OCI-LY7 (cell line): Measurements from ENCODE around the gene HECW1.
"Not testable (repeated sequence)": the region's sequence is repeated elsewhere in the genome, so short reads cannot be mapped to it uniquely, and the experiment has no call there.

Experiments
- EZH2phosphoT487 ChIP-seq: fragments of 200-600 bp; sonication (generic); IDR thresholded peaks from 2 replicates; pipeline ENCODE4 v1.6.1; 2018; ENCODE audit warnings: low read depth, borderline replicate concordance, mild to moderate bottlenecking, mixed run types, antibody characterized with exemption, low read length, moderate library complexity, mixed read lengths
- TF ChIP-seq, protein P1 (sequence below): fragments of 200-600 bp; sonication (generic); conservative IDR thresholded peaks from 2 replicates; pipeline ENCODE4 v1.5.1; 2014; ENCODE audit warnings: mild to moderate bottlenecking, antibody characterized with exemption, low read length, moderate library complexity, mixed read lengths

DNA sequence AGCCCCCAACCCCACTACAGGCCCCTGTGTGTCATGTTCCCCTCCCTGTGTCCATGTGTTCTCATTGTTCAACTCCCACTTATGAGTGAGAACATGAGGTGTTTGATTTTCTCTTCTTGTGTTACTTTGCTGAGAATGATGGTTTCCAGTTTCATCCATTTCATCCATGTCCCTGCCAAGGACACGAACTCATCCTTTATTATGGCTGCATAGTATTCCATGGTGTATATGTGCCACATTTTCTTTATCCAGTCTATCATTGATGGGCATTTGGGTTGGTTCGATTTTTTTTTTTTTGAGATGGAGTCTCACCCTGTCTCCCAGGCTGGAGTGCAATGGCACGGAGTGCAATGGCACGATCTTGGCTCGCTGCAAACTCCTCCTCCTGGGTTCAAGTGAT lies 373.6 kb downstream of the HECW1 start:
- TF ChIP-seq, protein P1, sequence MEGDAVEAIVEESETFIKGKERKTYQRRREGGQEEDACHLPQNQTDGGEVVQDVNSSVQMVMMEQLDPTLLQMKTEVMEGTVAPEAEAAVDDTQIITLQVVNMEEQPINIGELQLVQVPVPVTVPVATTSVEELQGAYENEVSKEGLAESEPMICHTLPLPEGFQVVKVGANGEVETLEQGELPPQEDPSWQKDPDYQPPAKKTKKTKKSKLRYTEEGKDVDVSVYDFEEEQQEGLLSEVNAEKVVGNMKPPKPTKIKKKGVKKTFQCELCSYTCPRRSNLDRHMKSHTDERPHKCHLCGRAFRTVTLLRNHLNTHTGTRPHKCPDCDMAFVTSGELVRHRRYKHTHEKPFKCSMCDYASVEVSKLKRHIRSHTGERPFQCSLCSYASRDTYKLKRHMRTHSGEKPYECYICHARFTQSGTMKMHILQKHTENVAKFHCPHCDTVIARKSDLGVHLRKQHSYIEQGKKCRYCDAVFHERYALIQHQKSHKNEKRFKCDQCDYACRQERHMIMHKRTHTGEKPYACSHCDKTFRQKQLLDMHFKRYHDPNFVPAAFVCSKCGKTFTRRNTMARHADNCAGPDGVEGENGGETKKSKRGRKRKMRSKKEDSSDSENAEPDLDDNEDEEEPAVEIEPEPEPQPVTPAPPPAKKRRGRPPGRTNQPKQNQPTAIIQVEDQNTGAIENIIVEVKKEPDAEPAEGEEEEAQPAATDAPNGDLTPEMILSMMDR, result not testable (repeated sequence)
- TF ChIP-seq EZH2phosphoT487, result not testable (repeated sequence)
